ENCODE measurements around the gene MYH9. TPM values are rescaled to one million over a fixed set of nuclear protein-coding genes. Genes with fewer than 3 reads are reported as not detected.
A peak's percentile ranks its signal among the peaks of the same experiment; 100 is the strongest.

Gene MYH9
- 258 TPM for total RNA-seq (2021; ENCODE audit: unreplicated experiment)
- 205 and 249 TPM in 2 replicates for polyA plus RNA-seq (2012)
- percentile 94 among the genes with signal in this experiment for Bru-seq, nascent RNA
- BruChase-seq, experiment 1, labeled RNA remaining after a 6-hour chase: percentile 94 among the genes with signal in this experiment
- percentile 86 among the genes with signal in this experiment for BruChase-seq, experiment 2, labeled RNA remaining after a 2-hour chase
- long read RNA-seq, full-length matches to known transcripts: 59 of 321 reads
- long read RNA-seq, partial matches to known transcripts: 242 of 321 reads
- long read RNA-seq, other reads (novel, unspliced or antisense): 20 of 321 reads

- peak within 1 kb of the TSS; percentile 99 for H3K4me2 ChIP-seq (ENCODE audit: low read length)
- H3K9me3 ChIP-seq (ENCODE audit: control insufficient read depth in 1 of 2, insufficient read depth in 1 of 2, low read depth in 1 of 2, low read length in 2 of 2): no peaks in the 10 kb centered on the region
- no peaks in the 10 kb centered on the region for H3K9me2 ChIP-seq (ENCODE audit: insufficient read depth)
- peaks cover 12% of the 10 kb centered on the region; the same call in 1 of the 2 replicates for H4K20me1 ChIP-seq (ENCODE audit: insufficient read depth)
- RAD21 ChIA-PET (ENCODE audit: low non-redundant PET in 1 of 2, low total read pairs in 2 of 2, uncharacterized antibody in 2 of 2, unreplicated experiment in 2 of 2): interaction anchor here (1.3 to 1.4 kb wide), 3 partner anchors 17 to 82 kb away, joined by 3 to 9 read pairs (median 3); no protein-coding TSS in a partner anchor
- peaks cover 31 to 44% of the 10 kb centered on the region in 2 experiments for H3K4me1 ChIP-seq (ENCODE audit: control insufficient read depth in 1 of 2, insufficient read depth in 2 of 2, low read length in 2 of 2)
- peaks cover 0 to 5% of the 10 kb centered on the region in 2 experiments; a peak in 1 of 4 replicates for H3K36me3 ChIP-seq (ENCODE audit: control insufficient read depth in 1 of 2, insufficient read depth in 2 of 2, low read length in 2 of 2)
- peaks cover 45% of the 10 kb centered on the region for H3K79me2 ChIP-seq (ENCODE audit: insufficient read depth, low read length)
- POLR2A ChIA-PET: interaction anchor here (0.6 to 3.4 kb wide), 14 partner anchors 10 to 94 kb away, joined by 3 to 37 read pairs (median 4); partner anchors contain the start of gene TXN2
- DNase-seq (ENCODE audit: low read depth, low spot score) (peak; percentile 99), ATAC-seq (peak; percentile 86)
- intact Hi-C loops (cut with micrococcal nuclease): loop anchor here (5.0 kb wide), 3 partner anchors 56 to 79 kb away; no protein-coding TSS in a partner anchor
- CTCF ChIA-PET: interaction anchor here (1.1 to 1.4 kb wide), 4 partner anchors 16 to 82 kb away, joined by 3 to 5 read pairs (median 4); no protein-coding TSS in a partner anchor
- H3K27ac ChIP-seq (ENCODE audit: low read depth, low read length): peak within 1 kb of the TSS; percentile 97
- H2AFZ ChIP-seq (ENCODE audit: low read depth, low read length, poor library complexity, severe bottlenecking): peak within 1 kb of the TSS; percentile 49
- no TSS peak for BruUV-seq (replicated peaks)
- peak within 1 kb of the TSS; percentile 87 for H3K9ac ChIP-seq (ENCODE audit: low read length)
- peak within 1 kb of the TSS; percentile 88 to 97 for H3K4me3 ChIP-seq (replicated peaks in 1 of 2; ENCODE audit: low read depth in 1 of 2, low read length in 2 of 2)
- H3K27me3 ChIP-seq (ENCODE audit: insufficient read depth, low read length): no peaks in the 10 kb centered on the region
- TF ChIP-seq ZNF274 (IDR thresholded peaks at IDR 0.05; ENCODE audit: low read depth, low read length) (no peak), SRF (IDR thresholded peaks at IDR 0.05; ENCODE audit: low read depth) (peak; percentile 99), SP1 (IDR thresholded peaks at IDR 0.05; ENCODE audit: low read depth) (peak; percentile 99), ELF1 (IDR thresholded peaks at IDR 0.05; ENCODE audit: borderline replicate concordance, low read depth) (no peak; the same call in 1 of the 2 replicates), EZH2phosphoT487 (IDR thresholded peaks at IDR 0.05; ENCODE audit: borderline replicate concordance) (no peak), EZH2 (IDR thresholded peaks at IDR 0.05) (no peak), POLR2A (IDR thresholded peaks at IDR 0.05; ENCODE audit: borderline replicate concordance, extremely low read depth, insufficient read depth, insufficient read length) (no peak), FOSL1 (IDR thresholded peaks at IDR 0.05; ENCODE audit: low read depth) (no peak), EGR1 (IDR thresholded peaks at IDR 0.05; ENCODE audit: low read depth) (peak; percentile 85), YY1 (IDR thresholded peaks at IDR 0.05; ENCODE audit: extremely low read depth, insufficient replicate concordance, low read depth, low read length) (no peak), TCF7L2 (IDR thresholded peaks at IDR 0.05; ENCODE audit: borderline replicate concordance, extremely low read depth, insufficient read depth, insufficient read length) (no peak), ZFX (IDR thresholded peaks at IDR 0.05) (no peak), ATF3 (IDR thresholded peaks at IDR 0.05) (no peak), POLR2AphosphoS5 (IDR thresholded peaks at IDR 0.05; ENCODE audit: low read depth, low read length) (no peak), SIN3A (IDR thresholded peaks at IDR 0.05; ENCODE audit: low read depth) (no peak; the same call in 1 of the 2 replicates), ZBTB33 (IDR thresholded peaks at IDR 0.05; ENCODE audit: extremely low read depth, insufficient replicate concordance, low read length) (no peak), JUND (IDR thresholded peaks at IDR 0.05) (no peak), CEBPB (IDR thresholded peaks at IDR 0.05; ENCODE audit: low read depth) (no peak), CTCF (IDR thresholded peaks at IDR 0.05 in 2 of 3, conservative IDR thresholded peaks at IDR 0.05 in 1 of 3; ENCODE audit: borderline replicate concordance in 1 of 3, insufficient read depth in 1 of 3, low read depth in 2 of 3, low read length in 2 of 3) (no peak), RAD21 (IDR thresholded peaks at IDR 0.05; ENCODE audit: low read depth) (no peak), CBX3 (IDR thresholded peaks at IDR 0.05; ENCODE audit: low read depth) (0 out of 2 replicates have a peak, but pooled peaks have one; percentile 22), MAX (IDR thresholded peaks at IDR 0.05) (peak; percentile 23; the same call in 1 of the 2 replicates)
Measured at GRCh38 chr22:36387959-36388726, at the start of gene MYH9. Gene MYH9, minus strand, starts transcription at chr22:36387967. Its CDS starts 38,731 bp downstream, at chr22:36349236.

All from HCT116 (cell line).